Measurements from ENCODE around the gene CD274.

GRCh38 chr9:5488221-5489008, 38.1 kb downstream of the CD274 start:
- no peak for TF ChIP-seq SRF (IDR thresholded peaks at IDR 0.05; ENCODE audit: low read depth)
- no peak for TF ChIP-seq POLR2AphosphoS5 (IDR thresholded peaks at IDR 0.05; ENCODE audit: low read depth, low read length)
- no peak for TF ChIP-seq CTCF (IDR thresholded peaks at IDR 0.05 in 2 of 3, conservative IDR thresholded peaks at IDR 0.05 in 1 of 3; ENCODE audit: borderline replicate concordance in 1 of 3, insufficient read depth in 1 of 3, low read depth in 2 of 3, low read length in 2 of 3)
- TF ChIP-seq EZH2 (IDR thresholded peaks at IDR 0.05): no peak
- no peak for TF ChIP-seq MAX (IDR thresholded peaks at IDR 0.05)
- no peak for TF ChIP-seq ZFX (IDR thresholded peaks at IDR 0.05)
- no peak for TF ChIP-seq POLR2A (IDR thresholded peaks at IDR 0.05; ENCODE audit: borderline replicate concordance, extremely low read depth, insufficient read depth, insufficient read length)
- TF ChIP-seq EZH2phosphoT487 (IDR thresholded peaks at IDR 0.05; ENCODE audit: borderline replicate concordance): no peak
- TF ChIP-seq FOSL1 (IDR thresholded peaks at IDR 0.05; ENCODE audit: low read depth): no peak
- no peak for TF ChIP-seq ZNF274 (IDR thresholded peaks at IDR 0.05; ENCODE audit: low read depth, low read length)
- TF ChIP-seq REST (IDR thresholded peaks at IDR 0.05; ENCODE audit: low read depth): no peak
- TF ChIP-seq YY1 (IDR thresholded peaks at IDR 0.05; ENCODE audit: extremely low read depth, insufficient replicate concordance, low read depth, low read length): no peak
- TF ChIP-seq JUND (IDR thresholded peaks at IDR 0.05): no peak
